B cell (primary cell): ENCODE measurements around the gene PPFIA1. TPM values are rescaled to one million over a fixed set of nuclear protein-coding genes. Genes with fewer than 3 reads are reported as not detected.

ENCODE experiments used
- ATAC-seq: fragments of 200-7000 bp; cut with Tn5 transposase; one replicate; pipeline ENCODE4 v1.10.0; 2021; ENCODE audit warnings: low read depth, mild to moderate bottlenecking, moderate number of reproducible peaks, moderate library complexity
- CTCF ChIA-PET: fragments of 350-600 bp; sonication (Branson Sonifier 250); formaldehyde crosslinking; loops from one replicate; lab custom pipeline; 2021; ENCODE audit warnings: antibody characterized with exemption, inconsistent platforms; lab: Charles Lee
- POLR2A ChIA-PET: fragments of 350-600 bp; sonication (Branson Sonifier 250); formaldehyde crosslinking; loops from one replicate; lab custom pipeline; 2021; ENCODE audit warnings: antibody characterized with exemption; lab: Charles Lee
- DNase-seq: peaks from one replicate; pipeline ENCODE4 v3.0.0; 2013
- H2AFZ ChIP-seq: 2 replicates; pipeline ENCODE4 v1.6.1; 2012; ENCODE audit warnings: mild to moderate bottlenecking, low read depth, low read length; ENCODE audit not compliant: insufficient read depth, poor library complexity, severe bottlenecking
- H3K27ac ChIP-seq, 2 donors: 1 replicate in 1 of 2; 2 replicates in 1 of 2; pipeline ENCODE4 v1.5.1; 2012 to 2013; ENCODE audit warnings: low read length in 2 of 2, mild to moderate bottlenecking in 2 of 2, moderate library complexity in 1 of 2
- H3K27me3 ChIP-seq, 4 experiments: fragments of 200-600 bp in 1 of 4; sonication (generic) in 1 of 4; replicated peaks in 1 of 4; 1 replicate in 2 of 4; 2 replicates in 2 of 4; pipeline versions ENCODE4 v1.6.1 to v1.7.0; 2013 to 2016; ENCODE audit warnings: low read length in 3 of 4, mild to moderate bottlenecking in 2 of 4, mixed read lengths in 1 of 4, moderate library complexity in 1 of 4; ENCODE audit not compliant: insufficient read depth in 4 of 4, control insufficient read depth in 3 of 4; ENCODE audit errors: control extremely low read depth in 1 of 4
- H3K36me3 ChIP-seq, 2 experiments: replicated peaks in 1 of 2; 1 replicate in 1 of 2; 2 replicates in 1 of 2; pipeline versions ENCODE4 v1.6.1 to v1.7.1; 2013; ENCODE audit warnings: low read length in 1 of 2; ENCODE audit not compliant: insufficient read depth in 2 of 2, control insufficient read depth in 1 of 2; ENCODE audit errors: control extremely low read depth in 1 of 2, extremely low read depth in 1 of 2
- H3K4me1 ChIP-seq, 2 donors: fragments of 200-600 bp in 1 of 2; sonication (generic) in 1 of 2; 1 replicate in 1 of 2; 2 replicates in 1 of 2; pipeline versions ENCODE4 v1.5.1 to v1.6.1; 2013 to 2017; ENCODE audit warnings: low read length in 2 of 2; ENCODE audit not compliant: control insufficient read depth in 2 of 2, insufficient read depth in 2 of 2
- H3K4me2 ChIP-seq: replicated peaks from 2 replicates; pipeline ENCODE3; 2012; ENCODE audit warnings: mild to moderate bottlenecking, low read depth, low read length; ENCODE audit not compliant: poor library complexity, severe bottlenecking
- H3K4me3 ChIP-seq, 5 experiments: fragments of 200-600 bp in 1 of 5; sonication (generic) in 1 of 5; 1 replicate in 3 of 5; 2 replicates in 2 of 5; pipeline versions ENCODE4 v1.5.1 to v1.7.0; 2011 to 2016; ENCODE audit warnings: low read length in 4 of 5, mild to moderate bottlenecking in 4 of 5, low read depth in 2 of 5, control low read depth in 1 of 5, moderate library complexity in 1 of 5; ENCODE audit not compliant: insufficient read depth in 1 of 5; ENCODE audit errors: control extremely low read depth in 1 of 5, extremely low read depth in 1 of 5
- H3K79me2 ChIP-seq: fragments of 200-600 bp; sonication (generic); one replicate; pipeline ENCODE4 v1.6.0; 2016; ENCODE audit warnings: low read length; ENCODE audit not compliant: control insufficient read depth, insufficient read depth
- H3K9ac ChIP-seq: fragments of 200-600 bp; sonication (generic); 2 replicates; pipeline ENCODE4 v1.6.1; 2017; ENCODE audit warnings: mild to moderate bottlenecking, low read length, moderate library complexity
- H3K9me3 ChIP-seq, 3 donors: one replicate each; pipeline versions ENCODE4 v1.6.1 to v1.7.1; 2013; ENCODE audit warnings: low read length in 2 of 3; ENCODE audit not compliant: control insufficient read depth in 2 of 3, insufficient read depth in 1 of 3; ENCODE audit errors: control extremely low read depth in 1 of 3
- H4K20me1 ChIP-seq: 2 replicates; pipeline ENCODE4 v1.6.0; 2012; ENCODE audit warnings: mild to moderate bottlenecking, low read length; ENCODE audit not compliant: insufficient read depth, control insufficient read depth, poor library complexity, severe bottlenecking
- H3K27ac Mint-ChIP-seq: one replicate; pipeline ENCODE4 v1.8.0; 2021; ENCODE audit warnings: mixed read lengths
- H3K27me3 Mint-ChIP-seq: one replicate; pipeline ENCODE4 v1.8.0; 2021; ENCODE audit warnings: mixed read lengths
- H3K4me1 Mint-ChIP-seq: one replicate; pipeline ENCODE4 v1.8.0; 2021; ENCODE audit warnings: mixed read lengths
- H3K4me3 Mint-ChIP-seq: one replicate; pipeline ENCODE4 v1.8.0; 2021; ENCODE audit warnings: mixed read lengths
- H3K9me3 Mint-ChIP-seq: one replicate; pipeline ENCODE4 v1.8.0; 2022; ENCODE audit warnings: mixed read lengths; ENCODE audit not compliant: insufficient read depth
- EZH2 ChIP-seq: IDR thresholded peaks from 2 replicates; pipeline ENCODE4 v1.6.1; 2012; ENCODE audit warnings: borderline replicate concordance, low read depth, mild to moderate bottlenecking, moderate library complexity, low read length; ENCODE audit not compliant: insufficient read depth, poor library complexity, severe bottlenecking
- WGBS: methylation state at CpG from one replicate; pipeline ENCODE4 v1.1.5; 2013; ENCODE audit warnings: missing lambda C conversion rate; ENCODE audit not compliant: insufficient coverage; 5-methylcytosine and 5-hydroxymethylcytosine counted together
- intact Hi-C: fragments of 100-400 bp; cut with micrococcal nuclease; formaldehyde crosslinking; loops from one replicate; pipeline ENCODE4 v1.10.0; 2022
- polyA plus RNA-seq: library from polyadenylated mRNA; depleted of rRNA; stranded (reverse); fragments of >200 nt; gene quantifications from 2 replicates; pipeline ENCODE4 v1.2.3, GENCODE V29; 2012
- total RNA-seq, 2 donors: library from RNA; stranded (reverse); fragments of 120-200 nt in 1 of 2; gene quantifications; 1 replicate in 1 of 2; 2 replicates in 1 of 2; pipeline versions ENCODE4 v1.2.3 to v1.2.4, GENCODE V29; 2013 to 2022
- TF ChIP-seq, protein P1 (sequence below): fragments of 200-600 bp; IDR thresholded peaks from one replicate; pipeline ENCODE4 v1.8.0; 2022; ENCODE audit warnings: antibody characterized with exemption, mild to moderate bottlenecking

Gene PPFIA1
- total and polyA plus RNA-seq, 2 donors (not counting 1 experiment from before 2014, with no cell fraction given) = 21.8 to 70.4 TPM

DNA sequence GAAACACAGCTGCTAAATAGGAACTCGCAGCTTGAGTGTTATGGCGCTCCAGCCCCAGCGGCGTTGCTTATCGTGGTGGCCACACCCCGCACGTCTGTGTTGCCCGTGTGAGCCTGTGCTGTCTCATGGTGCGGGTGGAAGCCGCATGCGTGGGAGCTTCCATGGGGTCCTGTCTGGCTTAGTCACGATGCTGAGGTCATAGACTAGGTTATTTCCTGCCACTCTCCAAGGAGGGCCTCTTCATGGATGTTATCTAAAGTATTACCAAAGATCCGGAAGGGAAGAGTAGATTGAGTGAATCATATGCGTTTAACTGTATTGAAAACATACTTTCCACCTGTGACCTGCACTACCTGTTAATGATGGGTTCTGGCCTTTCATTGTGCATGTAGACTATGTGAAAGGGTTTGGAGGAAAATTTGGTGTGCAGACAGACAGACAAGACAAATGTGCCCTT lies 149.5 kb downstream of the PPFIA1 start:
- no peak for DNase-seq
- no peaks in the 10 kb centered on the region for H3K4me1 Mint-ChIP-seq
- Histone ChIP-seq H3K4me2 (no peak overlapping the region), H3K4me1 (no peaks in the 10 kb centered on the region), H3K79me2 (no peaks in the 10 kb centered on the region), H3K36me3 (no peaks in the 10 kb centered on the region), H2AFZ (no peak overlapping the region), H3K9me3 (peaks cover 0 to 4% (median 0%) of the 10 kb centered on the region in 3 donors), H3K9ac (no peak overlapping the region), H3K4me3 (no peak overlapping the region), H3K27ac (no peak overlapping the region), H4K20me1 (no peaks in the 10 kb centered on the region), H3K27me3 (peaks cover 0 to 20% (median 0%) of the 10 kb centered on the region in 4 experiments)
- H3K4me3 Mint-ChIP-seq = no peak overlapping the region
- H3K27ac Mint-ChIP-seq = no peak overlapping the region
- ChIA-PET CTCF (no interaction called here), POLR2A (no interaction called here)
- TF ChIP-seq EZH2 = no peak
- no peak for ATAC-seq
- no peaks in the 10 kb centered on the region for H3K9me3 Mint-ChIP-seq
- peaks cover 40% of the 10 kb centered on the region for H3K27me3 Mint-ChIP-seq
- WGBS = 92% methylated on average over 12 of the region's 14 CpGs
- intact Hi-C loops = no loop called here

DNA sequence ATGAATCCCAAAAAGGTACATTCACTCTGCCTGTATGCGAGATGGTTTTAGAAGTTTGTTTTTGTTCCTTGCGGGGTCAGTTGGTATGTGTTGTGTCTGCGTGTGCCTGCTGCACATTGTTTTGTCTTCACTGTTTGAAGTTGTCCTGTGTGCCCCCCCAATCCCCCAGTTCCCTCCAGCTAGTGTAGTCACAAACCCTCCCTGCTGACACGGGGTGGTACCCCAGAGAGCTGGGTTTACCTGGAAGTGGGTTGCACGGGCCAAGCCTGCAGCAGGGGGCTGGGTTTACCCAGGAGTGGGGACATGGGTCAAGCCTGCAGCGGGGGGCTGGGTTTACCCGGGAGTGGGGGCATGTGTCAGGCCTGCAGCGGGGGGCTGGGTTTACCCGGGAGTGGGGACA lies 150.0 kb downstream of the PPFIA1 start:
- no peaks in the 10 kb centered on the region for H3K4me1 Mint-ChIP-seq
- POLR2A ChIA-PET = no interaction called here
- H3K27ac Mint-ChIP-seq = no peak overlapping the region
- peaks cover 0 to 4% (median 0%) of the 10 kb centered on the region in 3 donors for H3K9me3 ChIP-seq
- intact Hi-C loops = no loop called here
- peaks cover 35% of the 10 kb centered on the region for H3K27me3 Mint-ChIP-seq
- no peak overlapping the region for H3K4me3 Mint-ChIP-seq
- no peaks in the 10 kb centered on the region for H3K79me2 ChIP-seq
- no peak overlapping the region for H3K4me3 ChIP-seq
- no peaks in the 10 kb centered on the region for H3K9me3 Mint-ChIP-seq
- no peaks in the 10 kb centered on the region for H3K4me1 ChIP-seq
- no peak for DNase-seq
- TF ChIP-seq, protein P1, sequence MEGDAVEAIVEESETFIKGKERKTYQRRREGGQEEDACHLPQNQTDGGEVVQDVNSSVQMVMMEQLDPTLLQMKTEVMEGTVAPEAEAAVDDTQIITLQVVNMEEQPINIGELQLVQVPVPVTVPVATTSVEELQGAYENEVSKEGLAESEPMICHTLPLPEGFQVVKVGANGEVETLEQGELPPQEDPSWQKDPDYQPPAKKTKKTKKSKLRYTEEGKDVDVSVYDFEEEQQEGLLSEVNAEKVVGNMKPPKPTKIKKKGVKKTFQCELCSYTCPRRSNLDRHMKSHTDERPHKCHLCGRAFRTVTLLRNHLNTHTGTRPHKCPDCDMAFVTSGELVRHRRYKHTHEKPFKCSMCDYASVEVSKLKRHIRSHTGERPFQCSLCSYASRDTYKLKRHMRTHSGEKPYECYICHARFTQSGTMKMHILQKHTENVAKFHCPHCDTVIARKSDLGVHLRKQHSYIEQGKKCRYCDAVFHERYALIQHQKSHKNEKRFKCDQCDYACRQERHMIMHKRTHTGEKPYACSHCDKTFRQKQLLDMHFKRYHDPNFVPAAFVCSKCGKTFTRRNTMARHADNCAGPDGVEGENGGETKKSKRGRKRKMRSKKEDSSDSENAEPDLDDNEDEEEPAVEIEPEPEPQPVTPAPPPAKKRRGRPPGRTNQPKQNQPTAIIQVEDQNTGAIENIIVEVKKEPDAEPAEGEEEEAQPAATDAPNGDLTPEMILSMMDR = no peak
- no peak for TF ChIP-seq EZH2
- H3K27me3 ChIP-seq = peaks cover 0 to 17% (median 0%) of the 10 kb centered on the region in 4 experiments
- H2AFZ ChIP-seq = no peak overlapping the region
- H4K20me1 ChIP-seq = no peaks in the 10 kb centered on the region
- WGBS = 99% methylated on average over 6 of the region's 9 CpGs
- H3K4me2 ChIP-seq = no peak overlapping the region
- no peaks in the 10 kb centered on the region for H3K36me3 ChIP-seq
- no peak overlapping the region for H3K9ac ChIP-seq
- ATAC-seq = no peak
- CTCF ChIA-PET = no interaction called here
- H3K27ac ChIP-seq = no peak overlapping the region
